Activated T-helper 2 cell treated with anti-CD3 and anti-CD28 coated beads, Interferon-gamma antibody, Interleukin-2, Interleukin-4, amounts not matched to agents 10 μg/mL and 5 μg/mL and 100 μg/mL, durations not matched to agents 14 hours and 24 hours and 36 hours (primary cell): Measurements from ENCODE around the gene PPP1R9B. TPM values are rescaled to one million over a fixed set of nuclear protein-coding genes. Genes with fewer than 3 reads are reported as not detected.
A peak's percentile ranks its signal among the peaks of the same experiment; 100 is the strongest.

ENCODE experiments used
- DNase-seq: peaks from one replicate; pipeline ENCODE4 v3.0.0; 2021; ENCODE audit warnings: low spot score
- H3K27ac Mint-ChIP-seq: one replicate; pipeline ENCODE4 v1.8.0; 2021; ENCODE audit warnings: mixed read lengths
- H3K27me3 Mint-ChIP-seq: one replicate; pipeline ENCODE4 v1.8.0; 2021; ENCODE audit warnings: low read depth, mixed read lengths
- H3K36me3 Mint-ChIP-seq: one replicate; pipeline ENCODE4 v1.8.0; 2021; ENCODE audit warnings: low read depth, mixed read lengths
- H3K4me1 Mint-ChIP-seq: one replicate; pipeline ENCODE4 v1.8.0; 2021; ENCODE audit warnings: low read depth, mixed read lengths
- H3K4me3 Mint-ChIP-seq: one replicate; pipeline ENCODE4 v1.8.0; 2021; ENCODE audit warnings: low read depth, mild to moderate bottlenecking, moderate library complexity, mixed read lengths
- H3K9me3 Mint-ChIP-seq: one replicate; pipeline ENCODE4 v1.8.0; 2021; ENCODE audit warnings: mixed read lengths
- intact Hi-C: fragments of 100-400 bp; cut with micrococcal nuclease; formaldehyde crosslinking; loops from one replicate; pipeline ENCODE4 v1.15.1; 2023
- total RNA-seq: library from RNA; stranded (reverse); gene quantifications from 2 replicates; pipeline ENCODE4 v1.2.3, GENCODE V29; 2022

PPP1R9B gene
- total RNA-seq, 1 donor from 2014 or later, result 130 TPM

- H3K4me3 Mint-ChIP-seq, result no peak overlapping the region
- H3K9me3 Mint-ChIP-seq, result no peaks in the 10 kb centered on the region
- no peaks in the 10 kb centered on the region for H3K27me3 Mint-ChIP-seq
- intact Hi-C loops, result no loop called here
- peaks cover 15% of the 10 kb centered on the region for H3K4me1 Mint-ChIP-seq
- H3K27ac Mint-ChIP-seq, result no peak overlapping the region
- DNase-seq, result no peak
- no peaks in the 10 kb centered on the region for H3K36me3 Mint-ChIP-seq
Measured at GRCh38 chr17:50174444-50174843, 24.0 kb upstream of the PPP1R9B start.

GRCh38 chr17:50173335-50173941 is 23.0 kb upstream of the PPP1R9B start:
- no peak overlapping the region for H3K4me3 Mint-ChIP-seq
- no peak for DNase-seq
- no peaks in the 10 kb centered on the region for H3K9me3 Mint-ChIP-seq
- H3K27me3 Mint-ChIP-seq, result no peaks in the 10 kb centered on the region
- no peaks in the 10 kb centered on the region for H3K36me3 Mint-ChIP-seq
- intact Hi-C loops, result no loop called here
- no peak overlapping the region for H3K27ac Mint-ChIP-seq
- peaks cover 22% of the 10 kb centered on the region for H3K4me1 Mint-ChIP-seq

GRCh38 chr17:50172936-50173334 is 22.5 kb upstream of the PPP1R9B start:
- Mint-ChIP-seq H3K4me3 (no peak overlapping the region), H3K9me3 (no peaks in the 10 kb centered on the region), H3K36me3 (no peaks in the 10 kb centered on the region), H3K27me3 (no peaks in the 10 kb centered on the region), H3K4me1 (peaks cover 17% of the 10 kb centered on the region), H3K27ac (no peak overlapping the region)
- intact Hi-C loops, result no loop called here
- no peak for DNase-seq

DNA sequence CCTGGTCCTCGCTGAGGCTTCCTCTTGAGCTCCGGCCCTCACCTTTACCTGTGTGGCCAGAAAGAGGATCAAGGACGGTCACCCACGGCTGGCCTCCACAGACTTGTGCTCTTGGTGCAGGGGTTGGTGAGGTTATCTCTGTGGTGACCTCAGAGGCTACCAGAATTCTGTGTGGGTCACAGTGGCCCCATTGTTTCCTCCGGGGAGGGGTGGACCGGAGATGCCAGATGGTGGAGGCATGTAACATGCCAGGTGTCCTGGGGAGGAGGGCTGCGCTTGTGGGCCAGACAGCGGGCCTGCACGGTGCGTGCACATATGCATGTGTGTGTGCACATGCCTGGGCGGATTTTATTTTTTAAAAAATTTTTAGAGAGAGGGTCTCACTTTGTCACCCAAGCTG is 21.7 kb upstream of the PPP1R9B start:
- DNase-seq, result no peak
- no peak overlapping the region for H3K4me3 Mint-ChIP-seq
- no peaks in the 10 kb centered on the region for H3K27me3 Mint-ChIP-seq
- intact Hi-C loops, result no loop called here
- H3K4me1 Mint-ChIP-seq, result peaks cover 15% of the 10 kb centered on the region
- H3K9me3 Mint-ChIP-seq, result no peaks in the 10 kb centered on the region
- no peak overlapping the region for H3K27ac Mint-ChIP-seq
- H3K36me3 Mint-ChIP-seq, result no peaks in the 10 kb centered on the region

GRCh38 chr17:50171371-50172071 is 21.0 kb upstream of the PPP1R9B start:
- no peaks in the 10 kb centered on the region for H3K27me3 Mint-ChIP-seq
- no peaks in the 10 kb centered on the region for H3K9me3 Mint-ChIP-seq
- peaks cover 15% of the 10 kb centered on the region for H3K4me1 Mint-ChIP-seq
- DNase-seq, result no peak
- H3K36me3 Mint-ChIP-seq, result no peaks in the 10 kb centered on the region
- no peak overlapping the region for H3K4me3 Mint-ChIP-seq
- intact Hi-C loops, result no loop called here
- no peak overlapping the region for H3K27ac Mint-ChIP-seq

GRCh38 chr17:50170662-50171370 is 20.3 kb upstream of the PPP1R9B start:
- intact Hi-C loops, result no loop called here
- Mint-ChIP-seq H3K4me1 (peaks cover 15% of the 10 kb centered on the region), H3K9me3 (no peaks in the 10 kb centered on the region), H3K27me3 (no peaks in the 10 kb centered on the region), H3K27ac (no peak overlapping the region), H3K4me3 (no peak overlapping the region), H3K36me3 (no peaks in the 10 kb centered on the region)
- no peak for DNase-seq

GRCh38 chr17:50169881-50170459 is 19.5 kb upstream of the PPP1R9B start:
- no peak for DNase-seq
- Mint-ChIP-seq H3K4me1 (peaks cover 15% of the 10 kb centered on the region), H3K9me3 (no peaks in the 10 kb centered on the region), H3K4me3 (no peak overlapping the region), H3K36me3 (no peaks in the 10 kb centered on the region), H3K27ac (no peak overlapping the region), H3K27me3 (no peaks in the 10 kb centered on the region)
- intact Hi-C loops, result loop anchor here (1.0 to 2.0 kb wide), 2 partner anchors 28 to 127 kb away; no protein-coding TSS in a partner anchor

- DNase-seq, result peak; percentile 61
- H3K27ac Mint-ChIP-seq, result peak overlapping the region; percentile 47
- H3K36me3 Mint-ChIP-seq, result no peaks in the 10 kb centered on the region
- H3K4me3 Mint-ChIP-seq, result peak overlapping the region; percentile 17
- intact Hi-C loops, result loop anchor here (1.0 to 2.0 kb wide), 2 partner anchors 29 to 128 kb away; no protein-coding TSS in a partner anchor
- no peaks in the 10 kb centered on the region for H3K9me3 Mint-ChIP-seq
- peaks cover 15% of the 10 kb centered on the region for H3K4me1 Mint-ChIP-seq
- H3K27me3 Mint-ChIP-seq, result no peaks in the 10 kb centered on the region
Measured at GRCh38 chr17:50169121-50169764, 18.8 kb upstream of the PPP1R9B start.

GRCh38 chr17:50168319-50168718 is 17.8 kb upstream of the PPP1R9B start:
- Mint-ChIP-seq H3K4me1 (peaks cover 22% of the 10 kb centered on the region), H3K4me3 (no peak overlapping the region), H3K27me3 (no peaks in the 10 kb centered on the region), H3K9me3 (no peaks in the 10 kb centered on the region), H3K27ac (no peak overlapping the region), H3K36me3 (no peaks in the 10 kb centered on the region)
- DNase-seq, result no peak
- intact Hi-C loops, result loop anchor here (2.0 kb wide), 1 partner anchor 128 kb away; no protein-coding TSS in a partner anchor

DNA sequence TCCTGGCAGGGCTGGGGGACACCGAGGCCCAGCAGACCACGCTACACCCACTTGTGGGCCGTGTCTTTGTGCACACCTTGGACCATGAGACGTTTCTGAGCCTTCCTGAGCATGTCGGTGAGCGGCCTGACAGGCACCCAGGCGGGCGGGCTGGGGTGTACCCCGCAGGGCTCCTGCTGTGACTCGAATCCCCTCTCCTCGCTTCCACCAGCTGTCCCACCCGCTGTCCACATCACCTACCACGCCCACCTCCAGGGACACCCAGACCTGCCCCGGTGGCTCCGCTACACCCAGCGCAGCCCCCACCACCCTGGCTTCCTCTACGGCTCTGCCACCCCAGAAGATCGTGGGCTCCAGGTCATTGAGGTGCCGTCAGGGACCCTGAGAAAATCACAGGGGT is 16.9 kb upstream of the PPP1R9B start:
- DNase-seq, result no peak
- Mint-ChIP-seq H3K27me3 (no peaks in the 10 kb centered on the region), H3K4me1 (peaks cover 26% of the 10 kb centered on the region), H3K27ac (no peak overlapping the region), H3K36me3 (no peaks in the 10 kb centered on the region), H3K4me3 (no peak overlapping the region), H3K9me3 (no peaks in the 10 kb centered on the region)
- intact Hi-C loops, result no loop called here

DNA sequence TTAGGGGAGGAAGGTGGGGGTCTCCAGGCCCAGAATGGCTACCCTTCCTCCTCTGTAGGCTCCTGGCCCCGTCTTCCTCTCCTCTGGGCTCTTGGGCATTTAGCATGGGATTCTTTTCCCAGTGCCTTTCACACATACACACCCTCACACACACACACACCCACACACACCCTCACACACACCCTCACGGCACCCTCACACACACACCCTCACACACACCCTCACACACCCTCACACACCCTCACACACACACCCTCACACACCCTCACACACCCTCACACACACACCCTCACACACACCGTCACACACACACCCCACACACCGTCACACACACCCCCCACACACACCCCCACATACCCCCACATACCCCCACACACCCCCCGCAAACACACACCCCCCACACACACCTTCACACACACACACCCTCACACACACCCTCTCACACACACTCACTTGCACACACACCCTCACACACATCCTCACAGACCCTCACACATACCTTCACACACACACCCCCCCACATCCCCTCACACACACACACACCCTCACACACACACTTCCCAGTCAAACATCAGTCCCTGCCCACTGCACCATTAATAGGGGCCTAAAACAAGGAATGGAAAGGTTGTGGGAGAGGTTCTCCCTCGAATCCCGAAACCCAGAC is 16.2 kb upstream of the PPP1R9B start:
- Mint-ChIP-seq H3K27ac (no peak overlapping the region), H3K27me3 (no peaks in the 10 kb centered on the region), H3K4me3 (no peak overlapping the region), H3K4me1 (peaks cover 33% of the 10 kb centered on the region), H3K9me3 (no peaks in the 10 kb centered on the region), H3K36me3 (peaks cover 2% of the 10 kb centered on the region)
- no peak for DNase-seq
- intact Hi-C loops, result no loop called here

- Mint-ChIP-seq H3K27me3 (no peaks in the 10 kb centered on the region), H3K27ac (peak within 1 kb of the TSS; percentile 44)
Measured at GRCh38 chr17:50165867-50166517, 15.5 kb upstream of the PPP1R9B start, which contains the start of gene SGCA. TSS of gene SGCA (plus strand) at chr17:50166005. CDS start at chr17:50166041, 36 bp downstream.

More at GRCh38 chr17:50165867-50166517, 15.5 kb upstream of the PPP1R9B start, which contains the start of gene SGCA:
- intact Hi-C loops, result no loop called here
- H3K4me1 Mint-ChIP-seq, result peaks cover 33% of the 10 kb centered on the region
- no peak within 1 kb of the TSS for H3K4me3 Mint-ChIP-seq
- no peak for DNase-seq
- peaks cover 3% of the 10 kb centered on the region for H3K36me3 Mint-ChIP-seq
- H3K9me3 Mint-ChIP-seq, result no peaks in the 10 kb centered on the region
